GM23338 (cell line): ENCODE data around the gene ADGRB3. TPM values are rescaled to one million over a fixed set of nuclear protein-coding genes. Genes with fewer than 3 reads are reported as not detected.

Source experiments
- ATAC-seq: fragments of 200-7000 bp; cut with Tn5 transposase; 3 replicates; pipeline ENCODE4 v1.9.1; 2020
- DNase-seq: peaks from one replicate; pipeline ENCODE4 v3.0.0-alpha.2; 2015; ENCODE audit warnings: low spot score
- H2AFZ ChIP-seq: fragments of 200-600 bp; sonication (generic); 2 replicates; pipeline ENCODE4 v1.8.0; 2016; ENCODE audit warnings: antibody characterized with exemption, mild to moderate bottlenecking, moderate library complexity
- H3F3A ChIP-seq: fragments of 200-600 bp; sonication (generic); replicated peaks from 2 replicates; pipeline ENCODE4 v1.8.0; 2017; ENCODE audit warnings: antibody characterized with exemption, mixed run types, low read depth
- H3K27ac ChIP-seq: fragments of 200-600 bp; sonication (generic); 2 replicates; pipeline ENCODE4 v1.6.1; 2016; ENCODE audit warnings: low read depth
- H3K27me3 ChIP-seq: fragments of 200-600 bp; sonication (generic); 2 replicates; pipeline ENCODE4 v1.8.0; 2016; ENCODE audit warnings: mild to moderate bottlenecking, mixed run types, moderate library complexity; ENCODE audit not compliant: insufficient read depth
- H3K36me3 ChIP-seq: fragments of 200-600 bp; sonication (generic); 2 replicates; pipeline ENCODE4 v1.8.0; 2016; ENCODE audit warnings: mild to moderate bottlenecking; ENCODE audit not compliant: insufficient read depth
- H3K4me1 ChIP-seq: fragments of 200-600 bp; sonication (generic); 2 replicates; pipeline ENCODE4 v1.8.0; 2016; ENCODE audit warnings: mild to moderate bottlenecking, moderate library complexity; ENCODE audit not compliant: insufficient read depth
- H3K4me2 ChIP-seq: fragments of 200-600 bp; sonication (generic); 2 replicates; pipeline ENCODE4 v1.7.1; 2017; ENCODE audit warnings: mixed run types
- H3K4me3 ChIP-seq: fragments of 200-600 bp; sonication (generic); 2 replicates; pipeline ENCODE4 v1.6.1; 2016; ENCODE audit warnings: mixed run types
- H3K79me2 ChIP-seq: fragments of 200-600 bp; sonication (generic); replicated peaks from 2 replicates; pipeline ENCODE4 v1.8.0; 2017; ENCODE audit warnings: mild to moderate bottlenecking; ENCODE audit not compliant: insufficient read depth
- H3K9me2 ChIP-seq: fragments of 200-600 bp; sonication (generic); 2 replicates; pipeline ENCODE4 v1.8.0; 2017; ENCODE audit not compliant: insufficient read depth
- H4K20me1 ChIP-seq: fragments of 200-600 bp; sonication (generic); replicated peaks from 2 replicates; pipeline ENCODE4 v1.8.0; 2017; ENCODE audit warnings: mild to moderate bottlenecking; ENCODE audit not compliant: insufficient read depth
- H3K27ac Mint-ChIP-seq: 2 replicates; pipeline ENCODE4 v1.8.0; 2020; ENCODE audit warnings: inconsistent platforms, mild to moderate bottlenecking, moderate library complexity, mixed read lengths
- H3K27me3 Mint-ChIP-seq: 3 replicates; pipeline ENCODE4 v1.8.0; 2022; ENCODE audit warnings: low read depth, mild to moderate bottlenecking, moderate library complexity, mixed read lengths, inconsistent platforms; ENCODE audit not compliant: insufficient read depth, poor library complexity
- H3K36me3 Mint-ChIP-seq: 3 replicates; pipeline ENCODE4 v1.8.0; 2021; ENCODE audit warnings: low read depth, mild to moderate bottlenecking, inconsistent platforms, moderate library complexity, mixed read lengths
- H3K4me1 Mint-ChIP-seq: 3 replicates; pipeline ENCODE4 v1.8.0; 2020; ENCODE audit warnings: mild to moderate bottlenecking, inconsistent platforms, mixed read lengths
- H3K4me3 Mint-ChIP-seq: 3 replicates; pipeline ENCODE4 v1.8.0; 2021; ENCODE audit warnings: moderate library complexity, mild to moderate bottlenecking, inconsistent platforms, mixed read lengths
- H3K9me3 Mint-ChIP-seq: 3 replicates; pipeline ENCODE4 v1.8.0; 2020; ENCODE audit warnings: moderate library complexity, mild to moderate bottlenecking, inconsistent platforms, mixed read lengths
- EZH2 ChIP-seq: fragments of 200-600 bp; sonication (generic); IDR thresholded peaks from one replicate; pipeline ENCODE4 v1.8.0; 2017; ENCODE audit warnings: antibody characterized with exemption, mild to moderate bottlenecking, low read depth; ENCODE audit not compliant: unreplicated experiment
- EZH2phosphoT487 ChIP-seq: fragments of 200-600 bp; sonication (generic); IDR thresholded peaks from one replicate; pipeline ENCODE4 v1.8.1; 2018; ENCODE audit warnings: antibody characterized with exemption; ENCODE audit not compliant: unreplicated experiment
- JUNB ChIP-seq: IDR thresholded peaks from one replicate; pipeline ENCODE4 v1.6.1; 2016; ENCODE audit warnings: antibody characterized with exemption; ENCODE audit not compliant: unreplicated experiment
- NANOG ChIP-seq: IDR thresholded peaks from 2 replicates; pipeline ENCODE4 v1.6.1; 2016; ENCODE audit warnings: antibody characterized with exemption, borderline replicate concordance
- POLR2AphosphoS5 ChIP-seq: IDR thresholded peaks from 2 replicates; pipeline ENCODE4 v1.6.1; 2016; ENCODE audit warnings: antibody characterized with exemption, low read depth
- STAT1 ChIP-seq: IDR thresholded peaks from one replicate; pipeline ENCODE4 v1.6.1; 2016; ENCODE audit warnings: antibody characterized with exemption; ENCODE audit not compliant: unreplicated experiment
- polyA plus RNA-seq: library from polyadenylated mRNA; unstranded; fragments of >200 nt; fragmentation: Nextera tagmentation; extraction: Ambion mirVana; gene quantifications from 2 replicates; pipeline ENCODE4 v1.2.1, GENCODE V29; 2016
- total RNA-seq: library from RNA; depleted of rRNA; stranded (reverse); fragments of >200 nt; shearing (Covaris generic); gene quantifications from 2 replicates; pipeline ENCODE4 v1.2.3, GENCODE V29; 2014
- TF ChIP-seq, protein P1 (sequence below): fragments of 250-450 bp; sonication (Bioruptor Pico); IDR thresholded peaks from 2 replicates; pipeline ENCODE4 v1.5.0; 2020; ENCODE audit warnings: mild to moderate bottlenecking, moderate library complexity
- TF ChIP-seq, protein P2 (sequence below): IDR thresholded peaks from 2 replicates; pipeline ENCODE4 v1.6.1; 2016; ENCODE audit warnings: antibody characterized with exemption

Gene ADGRB3
- total and polyA plus RNA-seq, 2 experiments from 2014 or later = 0.92 to 4.0 TPM

DNA sequence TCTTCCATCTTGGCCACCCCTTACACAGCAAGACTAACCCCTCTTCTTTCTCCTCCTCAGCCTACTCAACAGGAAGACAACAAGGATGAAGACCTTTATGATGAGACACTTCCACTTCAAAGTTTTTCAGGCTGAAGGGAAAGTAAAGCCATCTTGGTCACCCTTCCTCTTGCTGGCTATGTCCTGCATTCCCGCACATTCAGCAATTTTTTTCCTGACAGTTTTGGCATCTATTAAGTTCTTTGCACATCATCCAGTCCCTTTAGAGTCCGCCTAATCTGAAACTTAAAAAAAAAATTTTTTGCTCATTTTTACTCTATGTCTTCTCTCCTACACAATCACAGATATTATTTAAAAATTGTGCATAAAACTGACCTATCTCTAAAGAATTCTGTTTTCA is 668.3 kb downstream of the ADGRB3 start (continued):
- TF ChIP-seq, protein P1, sequence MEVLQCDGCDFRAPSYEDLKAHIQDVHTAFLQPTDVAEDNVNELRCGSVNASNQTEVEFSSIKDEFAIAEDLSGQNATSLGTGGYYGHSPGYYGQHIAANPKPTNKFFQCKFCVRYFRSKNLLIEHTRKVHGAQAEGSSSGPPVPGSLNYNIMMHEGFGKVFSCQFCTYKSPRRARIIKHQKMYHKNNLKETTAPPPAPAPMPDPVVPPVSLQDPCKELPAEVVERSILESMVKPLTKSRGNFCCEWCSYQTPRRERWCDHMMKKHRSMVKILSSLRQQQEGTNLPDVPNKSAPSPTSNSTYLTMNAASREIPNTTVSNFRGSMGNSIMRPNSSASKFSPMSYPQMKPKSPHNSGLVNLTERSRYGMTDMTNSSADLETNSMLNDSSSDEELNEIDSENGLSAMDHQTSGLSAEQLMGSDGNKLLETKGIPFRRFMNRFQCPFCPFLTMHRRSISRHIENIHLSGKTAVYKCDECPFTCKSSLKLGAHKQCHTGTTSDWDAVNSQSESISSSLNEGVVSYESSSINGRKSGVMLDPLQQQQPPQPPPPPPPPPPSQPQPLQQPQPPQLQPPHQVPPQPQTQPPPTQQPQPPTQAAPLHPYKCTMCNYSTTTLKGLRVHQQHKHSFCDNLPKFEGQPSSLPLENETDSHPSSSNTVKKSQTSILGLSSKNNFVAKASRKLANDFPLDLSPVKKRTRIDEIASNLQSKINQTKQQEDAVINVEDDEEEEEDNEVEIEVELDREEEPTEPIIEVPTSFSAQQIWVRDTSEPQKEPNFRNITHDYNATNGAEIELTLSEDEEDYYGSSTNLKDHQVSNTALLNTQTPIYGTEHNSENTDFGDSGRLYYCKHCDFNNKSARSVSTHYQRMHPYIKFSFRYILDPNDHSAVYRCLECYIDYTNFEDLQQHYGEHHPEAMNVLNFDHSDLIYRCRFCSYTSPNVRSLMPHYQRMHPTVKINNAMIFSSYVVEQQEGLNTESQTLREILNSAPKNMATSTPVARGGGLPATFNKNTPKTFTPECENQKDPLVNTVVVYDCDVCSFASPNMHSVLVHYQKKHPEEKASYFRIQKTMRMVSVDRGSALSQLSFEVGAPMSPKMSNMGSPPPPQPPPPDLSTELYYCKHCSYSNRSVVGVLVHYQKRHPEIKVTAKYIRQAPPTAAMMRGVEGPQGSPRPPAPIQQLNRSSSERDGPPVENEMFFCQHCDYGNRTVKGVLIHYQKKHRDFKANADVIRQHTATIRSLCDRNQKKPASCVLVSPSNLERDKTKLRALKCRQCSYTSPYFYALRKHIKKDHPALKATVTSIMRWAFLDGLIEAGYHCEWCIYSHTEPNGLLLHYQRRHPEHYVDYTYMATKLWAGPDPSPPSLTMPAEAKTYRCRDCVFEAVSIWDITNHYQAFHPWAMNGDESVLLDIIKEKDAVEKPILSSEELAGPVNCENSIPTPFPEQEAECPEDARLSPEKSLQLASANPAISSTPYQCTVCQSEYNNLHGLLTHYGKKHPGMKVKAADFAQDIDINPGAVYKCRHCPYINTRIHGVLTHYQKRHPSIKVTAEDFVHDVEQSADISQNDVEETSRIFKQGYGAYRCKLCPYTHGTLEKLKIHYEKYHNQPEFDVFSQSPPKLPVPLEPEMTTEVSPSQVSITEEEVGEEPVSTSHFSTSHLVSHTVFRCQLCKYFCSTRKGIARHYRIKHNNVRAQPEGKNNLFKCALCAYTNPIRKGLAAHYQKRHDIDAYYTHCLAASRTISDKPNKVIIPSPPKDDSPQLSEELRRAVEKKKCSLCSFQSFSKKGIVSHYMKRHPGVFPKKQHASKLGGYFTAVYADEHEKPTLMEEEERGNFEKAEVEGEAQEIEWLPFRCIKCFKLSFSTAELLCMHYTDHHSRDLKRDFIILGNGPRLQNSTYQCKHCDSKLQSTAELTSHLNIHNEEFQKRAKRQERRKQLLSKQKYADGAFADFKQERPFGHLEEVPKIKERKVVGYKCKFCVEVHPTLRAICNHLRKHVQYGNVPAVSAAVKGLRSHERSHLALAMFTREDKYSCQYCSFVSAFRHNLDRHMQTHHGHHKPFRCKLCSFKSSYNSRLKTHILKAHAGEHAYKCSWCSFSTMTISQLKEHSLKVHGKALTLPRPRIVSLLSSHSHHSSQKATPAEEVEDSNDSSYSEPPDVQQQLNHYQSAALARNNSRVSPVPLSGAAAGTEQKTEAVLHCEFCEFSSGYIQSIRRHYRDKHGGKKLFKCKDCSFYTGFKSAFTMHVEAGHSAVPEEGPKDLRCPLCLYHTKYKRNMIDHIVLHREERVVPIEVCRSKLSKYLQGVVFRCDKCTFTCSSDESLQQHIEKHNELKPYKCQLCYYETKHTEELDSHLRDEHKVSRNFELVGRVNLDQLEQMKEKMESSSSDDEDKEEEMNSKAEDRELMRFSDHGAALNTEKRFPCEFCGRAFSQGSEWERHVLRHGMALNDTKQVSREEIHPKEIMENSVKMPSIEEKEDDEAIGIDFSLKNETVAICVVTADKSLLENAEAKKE = no peak
- TF ChIP-seq STAT1 = no peak
- no peak for TF ChIP-seq JUNB
- no peak for TF ChIP-seq NANOG

DNA sequence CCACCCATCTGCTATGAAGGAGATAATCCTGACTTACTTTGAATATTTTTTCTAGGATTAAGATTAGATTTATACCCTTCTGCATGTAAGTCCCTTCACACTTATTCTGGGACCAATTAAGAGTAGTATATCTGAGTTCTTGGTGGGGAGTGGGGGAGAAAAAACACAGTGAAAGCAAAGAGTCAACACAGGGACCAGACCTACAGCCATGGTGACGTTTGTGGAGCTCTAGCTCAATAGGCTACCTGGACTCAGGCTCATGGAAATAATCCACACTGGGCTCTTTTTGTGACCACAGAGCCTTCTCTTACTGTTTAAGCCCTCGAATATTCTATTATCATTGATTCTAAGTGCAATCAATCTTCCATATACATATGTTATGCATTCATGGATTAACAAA is 670.4 kb downstream of the ADGRB3 start:
- no peaks in the 10 kb centered on the region for H3K4me1 ChIP-seq
- H3K79me2 ChIP-seq = no peaks in the 10 kb centered on the region
- H3K4me3 Mint-ChIP-seq = no peak overlapping the region

More for the DNA sequence above, 670.4 kb downstream of the ADGRB3 start:
- ATAC-seq (no peak), DNase-seq (no peak)
- TF ChIP-seq EZH2 (no peak), POLR2AphosphoS5 (no peak), EZH2phosphoT487 (no peak)
- TF ChIP-seq, protein P2, sequence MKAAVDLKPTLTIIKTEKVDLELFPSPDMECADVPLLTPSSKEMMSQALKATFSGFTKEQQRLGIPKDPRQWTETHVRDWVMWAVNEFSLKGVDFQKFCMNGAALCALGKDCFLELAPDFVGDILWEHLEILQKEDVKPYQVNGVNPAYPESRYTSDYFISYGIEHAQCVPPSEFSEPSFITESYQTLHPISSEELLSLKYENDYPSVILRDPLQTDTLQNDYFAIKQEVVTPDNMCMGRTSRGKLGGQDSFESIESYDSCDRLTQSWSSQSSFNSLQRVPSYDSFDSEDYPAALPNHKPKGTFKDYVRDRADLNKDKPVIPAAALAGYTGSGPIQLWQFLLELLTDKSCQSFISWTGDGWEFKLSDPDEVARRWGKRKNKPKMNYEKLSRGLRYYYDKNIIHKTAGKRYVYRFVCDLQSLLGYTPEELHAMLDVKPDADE = no peak
- TF ChIP-seq, protein P1 = no peak
- Histone ChIP-seq H3K36me3 (no peaks in the 10 kb centered on the region), H3K4me2 (no peak overlapping the region), H3F3A (no peaks in the 10 kb centered on the region), H3K27me3 (no peaks in the 10 kb centered on the region), H4K20me1 (no peaks in the 10 kb centered on the region), H3K27ac (no peak overlapping the region), H3K4me3 (no peak overlapping the region), H2AFZ (no peak overlapping the region), H3K9me2 (no peaks in the 10 kb centered on the region)
- no peaks in the 10 kb centered on the region for H3K36me3 Mint-ChIP-seq
- H3K4me1 Mint-ChIP-seq = no peaks in the 10 kb centered on the region
- no peak overlapping the region for H3K27ac Mint-ChIP-seq
- peaks cover 1% of the 10 kb centered on the region for H3K27me3 Mint-ChIP-seq
- no peaks in the 10 kb centered on the region; the same call in 2 of the 3 replicates for H3K9me3 Mint-ChIP-seq
